DOHH2 (cell line): ENCODE results near the gene ATP2A1.

Experiments
- EZH2phosphoT487 ChIP-seq: fragments of 200-600 bp; sonication (generic); IDR thresholded peaks from 2 replicates; pipeline ENCODE4 v1.6.1; 2017; ENCODE audit warnings: borderline replicate concordance, mild to moderate bottlenecking, antibody characterized with exemption, low read length, moderate library complexity, mixed read lengths
- TF ChIP-seq, protein P1 (sequence below): fragments of 200-600 bp; sonication (generic); IDR thresholded peaks from one replicate; pipeline ENCODE4 v1.5.1; 2014; ENCODE audit warnings: antibody characterized with exemption, mild to moderate bottlenecking, low read depth, low read length; ENCODE audit not compliant: poor library complexity, severe bottlenecking

DNA sequence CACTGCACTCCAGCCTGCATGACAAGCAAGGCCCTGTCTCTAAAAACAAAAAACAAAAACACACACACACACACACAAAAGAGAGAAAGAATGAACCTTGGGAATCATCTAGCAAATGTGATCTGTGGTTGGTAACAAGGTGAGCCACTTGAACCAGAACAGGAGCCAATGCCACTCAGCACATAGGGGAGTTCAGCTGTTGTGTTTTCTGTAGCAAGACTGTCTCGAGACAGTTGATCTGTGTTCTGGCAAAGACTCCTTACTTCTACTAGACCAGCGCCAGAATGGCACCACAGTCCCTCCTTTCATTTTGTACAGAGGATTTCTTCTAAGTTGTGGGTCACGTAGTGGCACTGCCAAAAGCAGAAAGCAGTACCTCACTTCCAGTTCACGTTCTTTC, 20.7 kb downstream of the ATP2A1 start:
- TF ChIP-seq, protein P1, sequence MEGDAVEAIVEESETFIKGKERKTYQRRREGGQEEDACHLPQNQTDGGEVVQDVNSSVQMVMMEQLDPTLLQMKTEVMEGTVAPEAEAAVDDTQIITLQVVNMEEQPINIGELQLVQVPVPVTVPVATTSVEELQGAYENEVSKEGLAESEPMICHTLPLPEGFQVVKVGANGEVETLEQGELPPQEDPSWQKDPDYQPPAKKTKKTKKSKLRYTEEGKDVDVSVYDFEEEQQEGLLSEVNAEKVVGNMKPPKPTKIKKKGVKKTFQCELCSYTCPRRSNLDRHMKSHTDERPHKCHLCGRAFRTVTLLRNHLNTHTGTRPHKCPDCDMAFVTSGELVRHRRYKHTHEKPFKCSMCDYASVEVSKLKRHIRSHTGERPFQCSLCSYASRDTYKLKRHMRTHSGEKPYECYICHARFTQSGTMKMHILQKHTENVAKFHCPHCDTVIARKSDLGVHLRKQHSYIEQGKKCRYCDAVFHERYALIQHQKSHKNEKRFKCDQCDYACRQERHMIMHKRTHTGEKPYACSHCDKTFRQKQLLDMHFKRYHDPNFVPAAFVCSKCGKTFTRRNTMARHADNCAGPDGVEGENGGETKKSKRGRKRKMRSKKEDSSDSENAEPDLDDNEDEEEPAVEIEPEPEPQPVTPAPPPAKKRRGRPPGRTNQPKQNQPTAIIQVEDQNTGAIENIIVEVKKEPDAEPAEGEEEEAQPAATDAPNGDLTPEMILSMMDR = no peak
- TF ChIP-seq EZH2phosphoT487 = no peak
